Measurements from ENCODE around the gene THSD1. TPM values are rescaled to one million over a fixed set of nuclear protein-coding genes. Genes with fewer than 3 reads are reported as not detected.
A peak's percentile ranks its signal among the peaks of the same experiment; 100 is the strongest.

Gene THSD1
- total RNA-seq, 1 experiment from 2014 or later, result 3.3 TPM

- intact Hi-C loops (cut with micrococcal nuclease; ENCODE audit: unreplicated experiment) (no loop called here), in situ Hi-C loops (cut with HindIII; ENCODE audit: low pct_unique_long_range_greater_than_20kb, low sequenced_read_pairs) (no loop called here)
These were observed 46.5 kb upstream of the THSD1 start for GRCh38 chr13:52452470-52452869.

GRCh38 chr13:52451135-52451804 is 45.3 kb upstream of the THSD1 start:
- ATAC-seq (no peak), DNase-seq (ENCODE audit: low read depth, low spot score) (no peak)
- Histone ChIP-seq H3K9me3 (ENCODE audit: control insufficient read depth, insufficient read depth, low read depth, low read length) (no peaks in the 10 kb centered on the region), H3K4me3 (ENCODE audit: low read depth in 2 of 2, low read length in 2 of 2) (peak overlapping the region; percentile 49 to 79; a peak in 2 of 4 replicates), H3K27me3 (ENCODE audit: control insufficient read depth, insufficient read depth, low read length) (no peaks in the 10 kb centered on the region), H3K4me1 (ENCODE audit: control insufficient read depth, insufficient read depth, low read length) (peaks cover 22% of the 10 kb centered on the region), H3K36me3 (ENCODE audit: control insufficient read depth, insufficient read depth, low read length) (peaks cover 2% of the 10 kb centered on the region; the same call in 1 of the 2 replicates), H3K27ac (ENCODE audit: low read length) (no peak overlapping the region)
- TF ChIP-seq TCF7L2 (IDR thresholded peaks at IDR 0.05; ENCODE audit: low read depth, low read length) (no peak), SIN3A (IDR thresholded peaks at IDR 0.05; ENCODE audit: borderline replicate concordance, insufficient read depth, low read depth, low read length) (no peak), CTCF (IDR thresholded peaks at IDR 0.05) (no peak), REST (IDR thresholded peaks at IDR 0.05; ENCODE audit: insufficient read depth in 1 of 2, low read depth in 2 of 2, low read length in 1 of 2) (no peak), POLR2AphosphoS5 (IDR thresholded peaks at IDR 0.05; ENCODE audit: low read depth, low read length) (no peak)
- ChIA-PET CTCF (interaction anchor here (0.5 to 1.0 kb wide), 4 partner anchors 20 to 291 kb away, joined by 3 to 7 read pairs (median 4); no protein-coding TSS in a partner anchor), POLR2A (no interaction called here)
- BruUV-seq (replicated peaks), result no TSS peak
- intact Hi-C loops (cut with micrococcal nuclease; ENCODE audit: unreplicated experiment), result loop anchor here (2.0 kb wide), 1 partner anchor 106 kb away; no protein-coding TSS in a partner anchor
- in situ Hi-C loops (cut with HindIII; ENCODE audit: low pct_unique_long_range_greater_than_20kb, low sequenced_read_pairs), result no loop called here

More at GRCh38 chr13:52452470-52452869, 46.5 kb upstream of the THSD1 start:
- Histone ChIP-seq H3K27me3 (ENCODE audit: control insufficient read depth, insufficient read depth, low read length) (no peaks in the 10 kb centered on the region), H3K27ac (ENCODE audit: low read length) (no peak overlapping the region), H3K9me3 (ENCODE audit: control insufficient read depth, insufficient read depth, low read depth, low read length) (no peaks in the 10 kb centered on the region), H3K4me3 (ENCODE audit: low read depth in 2 of 2, low read length in 2 of 2) (no peak overlapping the region), H3K4me1 (ENCODE audit: control insufficient read depth, insufficient read depth, low read length) (peaks cover 31% of the 10 kb centered on the region), H3K36me3 (ENCODE audit: control insufficient read depth, insufficient read depth, low read length) (peaks cover 10% of the 10 kb centered on the region)
- DNase-seq (ENCODE audit: low read depth, low spot score), result no peak
- ATAC-seq, result no peak
- POLR2A ChIA-PET, result no interaction called here
- CTCF ChIA-PET, result no interaction called here
- TF ChIP-seq POLR2AphosphoS5 (IDR thresholded peaks at IDR 0.05; ENCODE audit: low read depth, low read length), result no peak
- no peak for TF ChIP-seq REST (IDR thresholded peaks at IDR 0.05; ENCODE audit: insufficient read depth in 1 of 2, low read depth in 2 of 2, low read length in 1 of 2)
- TF ChIP-seq TCF7L2 (IDR thresholded peaks at IDR 0.05; ENCODE audit: low read depth, low read length), result no peak
- no peak for TF ChIP-seq SIN3A (IDR thresholded peaks at IDR 0.05; ENCODE audit: borderline replicate concordance, insufficient read depth, low read depth, low read length)
- no peak for TF ChIP-seq CTCF (IDR thresholded peaks at IDR 0.05)
- BruUV-seq (replicated peaks), result no TSS peak
